Ishikawa (cell line): Measurements from ENCODE around the gene GOLT1B.

Experiments
- NFIC ChIP-seq: IDR thresholded peaks from 2 replicates; pipeline ENCODE4 v1.6.1; 2012
- RAD21 ChIP-seq: IDR thresholded peaks from 2 replicates; pipeline ENCODE4 v1.6.1; 2012; ENCODE audit warnings: low read depth
- ZBTB7A ChIP-seq: IDR thresholded peaks from 2 replicates; pipeline ENCODE4 v1.6.1; 2012; ENCODE audit warnings: low read depth
- TF ChIP-seq, protein P1 (sequence below): IDR thresholded peaks from 2 replicates; pipeline ENCODE4 v1.6.1; 2012; ENCODE audit warnings: low read depth, mild to moderate bottlenecking

DNA sequence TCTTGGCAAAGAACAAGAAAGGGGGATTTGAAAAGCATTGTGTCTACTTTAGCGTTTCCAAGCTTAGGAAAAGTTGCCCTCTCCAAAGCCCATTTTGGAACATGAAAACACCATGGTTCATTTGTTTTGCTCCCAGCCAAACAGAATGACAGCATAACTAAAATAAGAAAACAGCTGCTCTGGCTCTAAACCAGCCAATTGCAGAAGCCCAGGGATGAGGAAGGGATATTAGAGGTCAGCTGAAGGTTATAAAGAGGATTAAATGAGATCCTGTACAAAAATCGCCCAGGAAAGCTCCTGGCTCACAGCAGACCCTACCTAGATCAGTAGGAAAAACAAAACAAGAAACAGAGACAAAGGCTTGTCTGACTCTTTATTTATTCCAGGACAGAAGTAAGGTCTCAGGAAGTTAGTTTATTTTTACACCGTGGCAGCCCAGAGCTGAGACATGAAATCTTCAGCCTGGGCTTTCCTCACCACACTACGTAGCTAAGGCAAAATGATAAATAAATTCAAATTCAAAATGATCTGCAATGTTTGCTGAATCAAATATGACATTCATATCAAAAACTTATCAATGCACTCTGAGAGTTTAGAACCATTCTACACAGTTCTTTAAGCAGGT lies 50.4 kb downstream of the GOLT1B start:
- TF ChIP-seq ZBTB7A (no peak), NFIC (no peak), RAD21 (no peak)
- TF ChIP-seq, protein P1, sequence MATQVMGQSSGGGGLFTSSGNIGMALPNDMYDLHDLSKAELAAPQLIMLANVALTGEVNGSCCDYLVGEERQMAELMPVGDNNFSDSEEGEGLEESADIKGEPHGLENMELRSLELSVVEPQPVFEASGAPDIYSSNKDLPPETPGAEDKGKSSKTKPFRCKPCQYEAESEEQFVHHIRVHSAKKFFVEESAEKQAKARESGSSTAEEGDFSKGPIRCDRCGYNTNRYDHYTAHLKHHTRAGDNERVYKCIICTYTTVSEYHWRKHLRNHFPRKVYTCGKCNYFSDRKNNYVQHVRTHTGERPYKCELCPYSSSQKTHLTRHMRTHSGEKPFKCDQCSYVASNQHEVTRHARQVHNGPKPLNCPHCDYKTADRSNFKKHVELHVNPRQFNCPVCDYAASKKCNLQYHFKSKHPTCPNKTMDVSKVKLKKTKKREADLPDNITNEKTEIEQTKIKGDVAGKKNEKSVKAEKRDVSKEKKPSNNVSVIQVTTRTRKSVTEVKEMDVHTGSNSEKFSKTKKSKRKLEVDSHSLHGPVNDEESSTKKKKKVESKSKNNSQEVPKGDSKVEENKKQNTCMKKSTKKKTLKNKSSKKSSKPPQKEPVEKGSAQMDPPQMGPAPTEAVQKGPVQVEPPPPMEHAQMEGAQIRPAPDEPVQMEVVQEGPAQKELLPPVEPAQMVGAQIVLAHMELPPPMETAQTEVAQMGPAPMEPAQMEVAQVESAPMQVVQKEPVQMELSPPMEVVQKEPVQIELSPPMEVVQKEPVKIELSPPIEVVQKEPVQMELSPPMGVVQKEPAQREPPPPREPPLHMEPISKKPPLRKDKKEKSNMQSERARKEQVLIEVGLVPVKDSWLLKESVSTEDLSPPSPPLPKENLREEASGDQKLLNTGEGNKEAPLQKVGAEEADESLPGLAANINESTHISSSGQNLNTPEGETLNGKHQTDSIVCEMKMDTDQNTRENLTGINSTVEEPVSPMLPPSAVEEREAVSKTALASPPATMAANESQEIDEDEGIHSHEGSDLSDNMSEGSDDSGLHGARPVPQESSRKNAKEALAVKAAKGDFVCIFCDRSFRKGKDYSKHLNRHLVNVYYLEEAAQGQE, result no peak
